GM18505 (cell line): ENCODE results near the gene CPM.
A peak's percentile ranks its signal among the peaks of the same experiment; 100 is the strongest.
"Not testable (repeated sequence)": the region's sequence is repeated elsewhere in the genome, so short reads cannot be mapped to it uniquely, and the experiment has no call there.

Source experiments
- ATAC-seq: cut with Tn5 transposase; IDR thresholded peaks from one replicate; pipeline ENCODE4 v1.9.1; 2021; ENCODE audit not compliant: unreplicated experiment
- POLR2A ChIP-seq: IDR thresholded peaks from 4 replicates; pipeline ENCODE4 v1.6.1; 2011; ENCODE audit warnings: borderline replicate concordance; ENCODE audit not compliant: insufficient read depth, insufficient read length; ENCODE audit errors: extremely low read depth

CPM gene

GRCh38 chr12:68825569-68826217, 107.3 kb downstream of the CPM start:
- no peak for TF ChIP-seq POLR2A
- ATAC-seq = no peak

GRCh38 chr12:68824597-68825250, 108.2 kb downstream of the CPM start:
- TF ChIP-seq POLR2A = no peak
- ATAC-seq = no peak

GRCh38 chr12:68824131-68824530, 108.8 kb downstream of the CPM start:
- ATAC-seq = no peak
- no peak for TF ChIP-seq POLR2A

GRCh38 chr12:68823696-68824095, 109.3 kb downstream of the CPM start:
- TF ChIP-seq POLR2A = no peak
- ATAC-seq = no peak

- no peak for ATAC-seq
- TF ChIP-seq POLR2A = no peak
Measured at GRCh38 chr12:68821357-68822188, 111.4 kb downstream of the CPM start.

GRCh38 chr12:68819481-68819880, 113.5 kb downstream of the CPM start:
- ATAC-seq = not testable (repeated sequence)

GRCh38 chr12:68815928-68816800, 116.8 kb downstream of the CPM start:
- no peak for TF ChIP-seq POLR2A

GRCh38 chr12:68815232-68815927, 117.6 kb downstream of the CPM start:
- TF ChIP-seq POLR2A = peak; percentile 23
- no peak for ATAC-seq

More at GRCh38 chr12:68815928-68816800, 116.8 kb downstream of the CPM start:
- no peak for ATAC-seq

GRCh38 chr12:68814490-68815231, 118.3 kb downstream of the CPM start:
- no peak for TF ChIP-seq POLR2A
- ATAC-seq = no peak

GRCh38 chr12:68813242-68813593, 119.8 kb downstream of the CPM start:
- no peak for TF ChIP-seq POLR2A
- no peak for ATAC-seq

- TF ChIP-seq POLR2A = no peak
- no peak for ATAC-seq
Measured at GRCh38 chr12:68812553-68813241, 120.3 kb downstream of the CPM start.

GRCh38 chr12:68811573-68811972, 121.4 kb downstream of the CPM start:
- not testable (repeated sequence) for ATAC-seq

- ATAC-seq = not testable (repeated sequence)
Measured at GRCh38 chr12:68810027-68810389, 123.0 kb downstream of the CPM start.
